K562 (cell line): ENCODE measurements around the gene RAD17. TPM values are rescaled to one million over a fixed set of nuclear protein-coding genes. Genes with fewer than 3 reads are reported as not detected.

ENCODE experiments used
- ATAC-seq: fragments of 200-7000 bp; cut with Tn5 transposase; 3 replicates; pipeline ENCODE4 v1.9.1; 2020; ENCODE audit warnings: moderate library complexity
- BruUV-seq: library from RNA; stranded (reverse); fragments of 400-500 nt; replicated peaks from 2 replicates; lab custom pipeline; 2021; lab: Mats Ljungman, UMichigan
- CTCF ChIA-PET: fragments of 300-600 bp; formaldehyde crosslinking; extraction: SDS; loops from one replicate; lab custom pipeline; 2021; ENCODE audit warnings: low intra/inter-chr PET ratio; lab: Yijun Ruan, JAX
- POLR2A ChIA-PET: fragments of 300-600, 350-650 bp; sonication (Branson Sonifier 250); formaldehyde crosslinking; extraction: SDS; loops from one replicate; lab custom pipeline; 2021; ENCODE audit warnings: antibody characterized with exemption, inconsistent platforms; lab: Yijun Ruan, JAX
- DNase-seq, 4 experiments: peaks; one replicate each; pipeline versions ENCODE4 v3.0.0 to v3.0.0-alpha.2; 2011 to 2018; ENCODE audit warnings: low spot score in 3 of 4, mixed read lengths in 3 of 4; ENCODE audit errors: extremely low read depth in 1 of 4
- FAIRE-seq: peaks from 2 replicates; lab custom pipeline; 2011; peaks lifted over from hg19 to GRCh38; lab: Jason Lieb, UNC
- H2AFZ ChIP-seq: 2 replicates; pipeline ENCODE4 v1.6.0; 2011; ENCODE audit warnings: low read depth, low read length, control low read depth, inconsistent platforms
- H3K27ac ChIP-seq: fragments of 200-600 bp; 3 replicates; pipeline ENCODE4 v1.8.0; 2011; ENCODE audit warnings: low read depth, mild to moderate bottlenecking, control low read depth, inconsistent platforms, low read length, moderate library complexity, mixed read lengths; ENCODE audit errors: extremely low read depth
- H3K27me3 ChIP-seq, 2 experiments: fragments of 300-600 bp in 1 of 2; 2 replicates in 1 of 2; 3 replicates in 1 of 2; pipeline versions ENCODE4 v1.6.0 to v1.8.0; 2011; ENCODE audit warnings: inconsistent platforms in 2 of 2, low read length in 2 of 2, mild to moderate bottlenecking in 1 of 2, mixed read lengths in 1 of 2, moderate library complexity in 1 of 2; ENCODE audit not compliant: control insufficient read depth in 2 of 2, insufficient read depth in 2 of 2
- H3K36me3 ChIP-seq: fragments of 300-600 bp; 3 replicates; pipeline ENCODE4 v1.8.0; 2011; ENCODE audit warnings: mild to moderate bottlenecking, low read length, inconsistent platforms; ENCODE audit not compliant: control insufficient read depth, insufficient read depth
- H3K4me1 ChIP-seq, 2 experiments: fragments of 200-600 bp in 1 of 2; replicated peaks in 1 of 2; 2 replicates in 1 of 2; 3 replicates in 1 of 2; pipeline versions ENCODE4 v1.5.1 to v1.8.0; 2011; ENCODE audit warnings: inconsistent platforms in 2 of 2, low read length in 2 of 2, mild to moderate bottlenecking in 1 of 2, mixed read lengths in 1 of 2, moderate library complexity in 1 of 2; ENCODE audit not compliant: control insufficient read depth in 2 of 2, insufficient read depth in 2 of 2
- H3K4me2 ChIP-seq: 2 replicates; pipeline ENCODE4 v1.6.1; 2011; ENCODE audit warnings: low read length, control low read depth, inconsistent platforms, mixed read lengths; ENCODE audit not compliant: insufficient read depth
- H3K4me3 ChIP-seq: fragments of 200-600 bp; sonication (generic), shearing (Covaris generic); 2 replicates; pipeline ENCODE4 v1.5.1; 2016; ENCODE audit warnings: control low read depth, inconsistent platforms
- H3K79me2 ChIP-seq: fragments of 200-600 bp; 3 replicates; pipeline ENCODE4 v1.8.0; 2011; ENCODE audit warnings: low read length, inconsistent platforms; ENCODE audit not compliant: control insufficient read depth, insufficient read depth
- H3K9ac ChIP-seq, 2 experiments: 2 replicates each; pipeline versions ENCODE4 v1.6.0 to v1.6.1; 2011; ENCODE audit warnings: low read depth in 2 of 2, low read length in 2 of 2, control low read depth in 1 of 2, inconsistent platforms in 1 of 2, mild to moderate bottlenecking in 1 of 2, mixed read lengths in 1 of 2; ENCODE audit not compliant: insufficient read depth in 1 of 2
- H3K9me1 ChIP-seq: one replicate; pipeline ENCODE4 v1.6.0; 2011; ENCODE audit warnings: inconsistent platforms, mild to moderate bottlenecking, low read length, moderate library complexity; ENCODE audit not compliant: control insufficient read depth, insufficient read depth
- H3K9me3 ChIP-seq: replicated peaks from 2 replicates; pipeline ENCODE4 v1.5.1; 2011; ENCODE audit warnings: low read depth, low read length, inconsistent platforms; ENCODE audit not compliant: control insufficient read depth, insufficient read depth
- H4K20me1 ChIP-seq: replicated peaks from 2 replicates; pipeline ENCODE4 v1.6.1; 2011; ENCODE audit warnings: low read length, inconsistent platforms, mixed read lengths; ENCODE audit not compliant: control insufficient read depth, insufficient read depth
- C11orf30 ChIP-seq: fragments of 450-650 bp; IDR thresholded peaks from 2 replicates; pipeline ENCODE4 v1.6.1; 2016; ENCODE audit warnings: low read depth, mild to moderate bottlenecking
- CHAMP1 ChIP-seq: fragments of 450-650 bp; IDR thresholded peaks from 2 replicates; pipeline ENCODE4 v1.6.1; 2016; ENCODE audit warnings: mild to moderate bottlenecking
- CHD4 ChIP-seq: fragments of 200-600 bp; sonication (generic); IDR thresholded peaks from 3 replicates; pipeline ENCODE4 v1.6.1; 2012; ENCODE audit warnings: low read depth, mild to moderate bottlenecking, mixed read lengths, low read length, inconsistent platforms; ENCODE audit not compliant: insufficient read depth, insufficient replicate concordance, poor library complexity, severe bottlenecking
- E2F1 ChIP-seq: sonication (generic); formaldehyde crosslinking; IDR thresholded peaks from 2 replicates; pipeline ENCODE4 v1.8.1; 2023; ENCODE audit warnings: mild to moderate bottlenecking, missing genetic modification reagents, moderate library complexity
- E2F8 ChIP-seq: fragments of 450-650 bp; IDR thresholded peaks from 2 replicates; pipeline ENCODE4 v1.7.1; 2018; ENCODE audit warnings: mild to moderate bottlenecking, low read depth; ENCODE audit not compliant: partially characterized antibody
- HMG20A ChIP-seq: fragments of 450-650 bp; formaldehyde crosslinking; conservative IDR thresholded peaks from 2 replicates; pipeline ENCODE4 v1.4.0; 2020; ENCODE audit warnings: mild to moderate bottlenecking, mixed read lengths
- HSF4 ChIP-seq: fragments of 250-450 bp; sonication (Bioruptor Pico); IDR thresholded peaks from 2 replicates; pipeline ENCODE4 v2.1.2; 2022; ENCODE audit warnings: mild to moderate bottlenecking, moderate library complexity, borderline replicate concordance
- NFIC ChIP-seq: fragments of 450-650 bp; IDR thresholded peaks from 2 replicates; pipeline ENCODE4 v1.6.1; 2017; ENCODE audit warnings: mild to moderate bottlenecking, inconsistent platforms
- RNF2 ChIP-seq: sonication (generic); IDR thresholded peaks from 2 replicates; pipeline ENCODE4 v1.6.1; 2016
- TAF15 ChIP-seq: fragments of 200-400 bp; formaldehyde crosslinking; IDR thresholded peaks from 2 replicates; pipeline ENCODE4 v1.6.1; 2017; ENCODE audit warnings: mild to moderate bottlenecking, low read depth, low read length, moderate library complexity
- THRAP3 ChIP-seq: fragments of 450-650 bp; IDR thresholded peaks from 2 replicates; pipeline ENCODE4 v1.6.1; 2016; ENCODE audit warnings: mild to moderate bottlenecking, inconsistent platforms, borderline replicate concordance
- ZNF12 ChIP-seq: sonication (generic); formaldehyde crosslinking; IDR thresholded peaks from 2 replicates; pipeline ENCODE4 v1.4.0; 2020; ENCODE audit warnings: mild to moderate bottlenecking, missing genetic modification reagents
- ZNF75A ChIP-seq: fragments of 450-650 bp; formaldehyde crosslinking; IDR thresholded peaks from 2 replicates; pipeline ENCODE4 v1.4.0; 2020; ENCODE audit warnings: mild to moderate bottlenecking
- WGBS: fragments of 100-300 bp; shearing (Covaris generic); methylation state at CpG from one replicate; pipeline ENCODE4 v1.1.6; 2016; ENCODE audit warnings: low coverage, mixed read lengths; ENCODE audit not compliant: insufficient coverage; ENCODE audit errors: missing lambda C conversion rate; 5-methylcytosine and 5-hydroxymethylcytosine counted together
- in situ Hi-C: fragments of 300-500 bp; cut with MboI; formaldehyde crosslinking; loops from 4 replicates; pipeline ENCODE4 v1.15.0; 2018; ENCODE audit warnings: inconsistent platforms, mixed read lengths
- intact Hi-C: fragments of 100-400 bp; cut with micrococcal nuclease; formaldehyde crosslinking; loops from 2 replicates; pipeline ENCODE4 v1.14.2; 2022
- polyA plus RNA-seq, 8 experiments: library from polyadenylated mRNA; depleted of rRNA in 4 of 8; stranded (reverse) in 5 of 8; unstranded in 3 of 8; fragments of >200 nt; fragmentation: Nextera tagmentation in 2 of 8; fragmentation: Illumina TruSeq in 1 of 8; extraction: Ambion mirVana in 2 of 8; extraction: Trizol in 1 of 8; gene quantifications; 2 replicates each; pipeline versions ENCODE4 v1.2.1 to v1.2.3, GENCODE V29; 2011 to 2014; ENCODE audit warnings: inconsistent platforms in 1 of 8, missing spikeins in 1 of 8
- total RNA-seq, 7 experiments: library from RNA; depleted of rRNA in 6 of 7; stranded (reverse); fragments of >200 nt in 6 of 7; fragmentation: Illumina TruSeq in 2 of 7; extraction: Trizol in 2 of 7; gene quantifications; 2 replicates each; pipeline versions ENCODE4 v1.2.1 to v1.2.3, GENCODE V29; 2011 to 2021; ENCODE audit warnings: low replicate concordance in 1 of 7

RAD17 gene
- total and polyA plus RNA-seq, 9 of the 15 experiments (the other 6 are each of a cell fraction or from before 2014, with no cell fraction given) = 21.1 to 50.1 (median 40.1) TPM

- TF ChIP-seq E2F1 (CRISPR knock-in tag) = 0 out of 2 replicates have a peak, but pooled peaks have one; percentile 41
Measured at GRCh38 chr5:69369340-69370121, at the start of gene RAD17, which contains the start of the genes AK6 and TAF9 (continued).

- H3K4me1 ChIP-seq = peaks cover under 1 to 6% of the 10 kb centered on the region in 2 experiments; a peak in 2 of 5 replicates
- no peaks in the 10 kb centered on the region for H3K27me3 ChIP-seq
- ChIA-PET CTCF (no interaction called here), POLR2A (interaction anchor here (0.7 kb wide), 1 partner anchor 68 kb away, joined by 3 read pairs; no protein-coding TSS in a partner anchor)
- ATAC-seq = peak; percentile 72
- in situ Hi-C loops (no loop called here), intact Hi-C loops (no loop called here)
- H3K9me1 ChIP-seq = no peaks in the 10 kb centered on the region
- WGBS = 63% methylated on average over 1 of the region's 1 CpG
- H3K4me2 ChIP-seq = no peak overlapping the region
- DNase-seq = peak in 1 of 4 experiments; percentile 16
- no peaks in the 10 kb centered on the region; the same call in 2 of the 3 replicates for H3K79me2 ChIP-seq
- H3K9me3 ChIP-seq = no peaks in the 10 kb centered on the region
- no peak overlapping the region for H2AFZ ChIP-seq
- FAIRE-seq = peak; percentile 52
- no TSS peak for BruUV-seq
- no peak overlapping the region for H3K9ac ChIP-seq
- H3K4me3 ChIP-seq = no peak overlapping the region
- H3K36me3 ChIP-seq = no peaks in the 10 kb centered on the region
- H4K20me1 ChIP-seq = no peaks in the 10 kb centered on the region
- H3K27ac ChIP-seq = no peak overlapping the region
- TF ChIP-seq THRAP3 (no peak), ZNF75A (CRISPR knock-in tag) (no peak), RNF2 (no peak), ZNF12 (no peak), C11orf30 (no peak), NFIC (no peak), CHAMP1 (no peak), E2F8 (no peak), TAF15 (no peak), CHD4 (no peak), HSF4 (CRISPR knock-in tag) (no peak), HMG20A (CRISPR knock-in tag) (no peak)
Measured at GRCh38 chr5:69326365-69326764, 43.3 kb upstream of the RAD17 start.
